ENCODE data around the gene SYT15.

GRCh38 chr10:46548498-46549090 is 30.3 kb upstream of the SYT15 start:
- TF ChIP-seq, protein P1, sequence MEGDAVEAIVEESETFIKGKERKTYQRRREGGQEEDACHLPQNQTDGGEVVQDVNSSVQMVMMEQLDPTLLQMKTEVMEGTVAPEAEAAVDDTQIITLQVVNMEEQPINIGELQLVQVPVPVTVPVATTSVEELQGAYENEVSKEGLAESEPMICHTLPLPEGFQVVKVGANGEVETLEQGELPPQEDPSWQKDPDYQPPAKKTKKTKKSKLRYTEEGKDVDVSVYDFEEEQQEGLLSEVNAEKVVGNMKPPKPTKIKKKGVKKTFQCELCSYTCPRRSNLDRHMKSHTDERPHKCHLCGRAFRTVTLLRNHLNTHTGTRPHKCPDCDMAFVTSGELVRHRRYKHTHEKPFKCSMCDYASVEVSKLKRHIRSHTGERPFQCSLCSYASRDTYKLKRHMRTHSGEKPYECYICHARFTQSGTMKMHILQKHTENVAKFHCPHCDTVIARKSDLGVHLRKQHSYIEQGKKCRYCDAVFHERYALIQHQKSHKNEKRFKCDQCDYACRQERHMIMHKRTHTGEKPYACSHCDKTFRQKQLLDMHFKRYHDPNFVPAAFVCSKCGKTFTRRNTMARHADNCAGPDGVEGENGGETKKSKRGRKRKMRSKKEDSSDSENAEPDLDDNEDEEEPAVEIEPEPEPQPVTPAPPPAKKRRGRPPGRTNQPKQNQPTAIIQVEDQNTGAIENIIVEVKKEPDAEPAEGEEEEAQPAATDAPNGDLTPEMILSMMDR (IDR thresholded peaks at IDR 0.05; ENCODE audit: low read depth, low read length, poor library complexity, severe bottlenecking), result no peak
- no peak for TF ChIP-seq EZH2phosphoT487 (IDR thresholded peaks at IDR 0.05; ENCODE audit: borderline replicate concordance, low read length)
